Measurements from ENCODE around the gene S100G. TPM values are rescaled to one million over a fixed set of nuclear protein-coding genes. Genes with fewer than 3 reads are reported as not detected.

Gene S100G
- total and polyA plus RNA-seq, 2 of the 4 experiments (the other 2 are of a cell fraction): not detected

GRCh38 chrX:16646366-16647138 lies 3.4 kb upstream of the S100G start:
- Histone ChIP-seq H4K5ac (ENCODE audit: low read depth, low read length) (no peak overlapping the region), H3K4me2 (ENCODE audit: low read depth, low read length) (no peak overlapping the region), H4K91ac (ENCODE audit: insufficient read depth, low read depth, low read length) (no peak overlapping the region; the same call in 1 of the 2 replicates), H3K4me1 (ENCODE audit: control insufficient read depth, insufficient read depth, low read length) (peaks cover 2% of the 10 kb centered on the region), H4K20me1 (ENCODE audit: insufficient read depth, low read length) (no peaks in the 10 kb centered on the region), H2AFZ (replicated peaks; ENCODE audit: low read length, poor library complexity) (no peak overlapping the region), H3K79me1 (ENCODE audit: low read depth in 1 of 2, low read length in 2 of 2) (peaks cover 0 to 4% of the 10 kb centered on the region in 2 experiments; a peak in 2 of 4 replicates), H2BK120ac (ENCODE audit: low read depth, low read length) (peak overlapping the region; percentile 40; the same call in 1 of the 2 replicates), H2AK5ac (ENCODE audit: low read depth, low read length) (no peak overlapping the region), H2BK5ac (ENCODE audit: low read depth, low read length, poor library complexity, severe bottlenecking) (no peak overlapping the region), H3K9me3 (ENCODE audit: control insufficient read depth, insufficient read depth, low read length) (no peaks in the 10 kb centered on the region), H3K14ac (replicated peaks; ENCODE audit: low read depth, low read length) (no peak overlapping the region), H2AK9ac (replicated peaks; ENCODE audit: low read depth, low read length, poor library complexity) (no peak overlapping the region), H3K23ac (ENCODE audit: low read depth, low read length) (no peak overlapping the region), H2BK20ac (ENCODE audit: low read depth, low read length) (peak overlapping the region; percentile 34; the same call in 1 of the 2 replicates), H3K27ac (ENCODE audit: insufficient read depth, low read length) (no peak overlapping the region), H3K4ac (ENCODE audit: low read depth, low read length) (peak overlapping the region; percentile 4; the same call in 1 of the 2 replicates), H3K9me1 (ENCODE audit: insufficient read depth, low read length) (peaks cover 3% of the 10 kb centered on the region; the same call in 1 of the 2 replicates), H3K18ac (ENCODE audit: low read depth, low read length) (no peak overlapping the region), H3K4me3 (ENCODE audit: insufficient read depth, low read depth, low read length) (no peak overlapping the region), H3K9ac (ENCODE audit: low read depth, low read length) (no peak overlapping the region), H3K56ac (ENCODE audit: extremely low read depth, insufficient read depth, low read length) (no peak overlapping the region), H2BK15ac (ENCODE audit: low read depth, low read length) (no peak overlapping the region), H4K8ac (ENCODE audit: low read depth in 2 of 2, low read length in 2 of 2) (no peak overlapping the region), H3K36me3 (ENCODE audit: control insufficient read depth, insufficient read depth, low read length) (no peaks in the 10 kb centered on the region), H3K27me3 (ENCODE audit: control insufficient read depth, insufficient read depth, low read length) (peaks cover 4% of the 10 kb centered on the region; the same call in 1 of the 2 replicates)
- ATAC-seq (ENCODE audit: low read depth) (no peak), DNase-seq (no peak)
- intact Hi-C loops (cut with micrococcal nuclease) (no loop called here), in situ Hi-C loops (cut with MboI; ENCODE audit: low sequenced_read_pairs) (no loop called here), dilution Hi-C loops (cut with HindIII; ENCODE audit: low sequenced_read_pairs, unreplicated experiment) (no loop called here)
- TF ChIP-seq CHD1 (IDR thresholded peaks at IDR 0.05; ENCODE audit: low read depth, low read length): no peak
- no peak for TF ChIP-seq FOS (IDR thresholded peaks at IDR 0.05; ENCODE audit: low read depth, low read length)
- no peak for TF ChIP-seq ELK1 (IDR thresholded peaks at IDR 0.05; ENCODE audit: borderline replicate concordance, low read depth, low read length)
- TF ChIP-seq RCOR1 (IDR thresholded peaks at IDR 0.05; ENCODE audit: insufficient replicate concordance, low read length): no peak
- TF ChIP-seq USF2 (IDR thresholded peaks at IDR 0.05; ENCODE audit: low read depth, low read length): no peak
- no peak for TF ChIP-seq MXI1 (IDR thresholded peaks at IDR 0.05; ENCODE audit: borderline replicate concordance, low read depth, low read length)
- TF ChIP-seq CTCF (conservative IDR thresholded peaks at IDR 0.05; ENCODE audit: low read depth, low read length): no peak
- no peak for TF ChIP-seq RAD21 (IDR thresholded peaks at IDR 0.05; ENCODE audit: low read length)
- no peak for TF ChIP-seq CEBPB (IDR thresholded peaks at IDR 0.05; ENCODE audit: low read depth, low read length)
- TF ChIP-seq NFE2L2 (IDR thresholded peaks at IDR 0.05; ENCODE audit: low read depth, low read length): no peak
- no peak for TF ChIP-seq MAZ (IDR thresholded peaks at IDR 0.05; ENCODE audit: borderline replicate concordance, low read depth, low read length)
- WGBS, 2 experiments (ENCODE audit: extremely low coverage in 2 of 2, insufficient read length in 1 of 2): 83% methylated on average over 2 of the region's 4 CpGs; no CpG with 5 or more reads in 1 of the 2 experiments
- CTCF ChIA-PET: no interaction called here
- POLR2A ChIA-PET (ENCODE audit: unreplicated experiment): no interaction called here
- BruUV-seq (replicated peaks): no TSS peak
